Sigmoid colon (tissue), 3 donors: ENCODE results near the gene SLC1A2.

ENCODE experiments used
- POLR2A ChIP-seq, 2 donors: fragments of 450-650 bp; IDR thresholded peaks; one replicate each; pipeline ENCODE4 v1.6.1; 2016; ENCODE audit warnings: antibody characterized with exemption in 2 of 2, mild to moderate bottlenecking in 2 of 2, moderate library complexity in 2 of 2
- TF ChIP-seq, protein P1 (sequence below), 4 experiments: fragments of 450-650 bp in 3 of 4; fragments of 200-600 bp in 1 of 4; IDR thresholded peaks; one replicate each; pipeline ENCODE4 v1.5.1; 2016 to 2019; ENCODE audit warnings: antibody characterized with exemption in 4 of 4, mild to moderate bottlenecking in 3 of 4, moderate library complexity in 2 of 4

DNA sequence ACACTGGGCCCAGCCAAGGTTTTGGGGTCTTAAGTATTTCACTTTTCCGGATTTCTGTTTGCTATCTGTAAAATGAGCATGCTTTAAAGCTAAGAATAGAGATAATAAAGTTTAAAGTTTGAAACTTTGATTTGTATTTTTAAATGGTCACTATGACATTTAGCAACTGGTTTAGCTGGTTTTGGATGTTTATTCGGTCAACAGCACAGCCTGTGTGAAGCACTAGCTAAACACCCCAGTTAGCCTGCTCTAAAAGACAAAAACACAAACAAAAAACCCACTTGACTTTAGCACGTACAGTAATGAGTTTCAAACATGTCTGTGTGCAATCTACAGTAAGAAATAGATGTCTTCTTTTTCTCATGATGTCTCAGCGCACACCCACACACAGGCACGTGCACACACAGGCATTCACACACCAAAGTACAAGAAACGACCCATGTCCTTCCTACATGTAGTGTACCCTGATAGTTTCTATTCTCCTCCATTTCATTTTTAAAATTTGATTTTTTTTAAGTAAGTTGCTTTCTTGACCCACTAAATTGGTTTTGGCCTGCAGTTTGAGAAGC is 29.4 kb downstream of the SLC1A2 start:
- no peak for TF ChIP-seq POLR2A (IDR thresholded peaks at IDR 0.05)
- TF ChIP-seq, protein P1, sequence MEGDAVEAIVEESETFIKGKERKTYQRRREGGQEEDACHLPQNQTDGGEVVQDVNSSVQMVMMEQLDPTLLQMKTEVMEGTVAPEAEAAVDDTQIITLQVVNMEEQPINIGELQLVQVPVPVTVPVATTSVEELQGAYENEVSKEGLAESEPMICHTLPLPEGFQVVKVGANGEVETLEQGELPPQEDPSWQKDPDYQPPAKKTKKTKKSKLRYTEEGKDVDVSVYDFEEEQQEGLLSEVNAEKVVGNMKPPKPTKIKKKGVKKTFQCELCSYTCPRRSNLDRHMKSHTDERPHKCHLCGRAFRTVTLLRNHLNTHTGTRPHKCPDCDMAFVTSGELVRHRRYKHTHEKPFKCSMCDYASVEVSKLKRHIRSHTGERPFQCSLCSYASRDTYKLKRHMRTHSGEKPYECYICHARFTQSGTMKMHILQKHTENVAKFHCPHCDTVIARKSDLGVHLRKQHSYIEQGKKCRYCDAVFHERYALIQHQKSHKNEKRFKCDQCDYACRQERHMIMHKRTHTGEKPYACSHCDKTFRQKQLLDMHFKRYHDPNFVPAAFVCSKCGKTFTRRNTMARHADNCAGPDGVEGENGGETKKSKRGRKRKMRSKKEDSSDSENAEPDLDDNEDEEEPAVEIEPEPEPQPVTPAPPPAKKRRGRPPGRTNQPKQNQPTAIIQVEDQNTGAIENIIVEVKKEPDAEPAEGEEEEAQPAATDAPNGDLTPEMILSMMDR (IDR thresholded peaks at IDR 0.05): no peak
